ENCODE results near the gene LEKR1.

LEKR1 gene

DNA sequence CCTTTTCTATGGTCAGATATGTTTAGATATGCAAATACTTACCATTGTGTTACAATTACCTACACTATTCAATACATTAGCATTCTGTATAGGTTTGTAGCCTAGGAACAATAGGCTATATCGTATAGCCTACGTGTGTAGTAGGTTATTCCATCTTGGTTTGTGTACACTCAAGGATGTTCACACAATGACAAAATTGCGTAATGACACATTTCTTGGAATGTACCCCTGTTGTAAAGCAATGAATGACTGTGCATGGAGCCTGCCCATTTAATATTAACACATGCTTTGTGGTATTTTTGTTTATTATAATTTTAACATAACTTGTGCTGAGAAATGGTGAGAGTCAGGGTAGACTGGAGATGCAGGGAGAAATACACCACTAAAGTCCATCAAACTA lies 154.9 kb downstream of the LEKR1 start:
- no peak for DNase-seq (ENCODE audit: low spot score)

DNA sequence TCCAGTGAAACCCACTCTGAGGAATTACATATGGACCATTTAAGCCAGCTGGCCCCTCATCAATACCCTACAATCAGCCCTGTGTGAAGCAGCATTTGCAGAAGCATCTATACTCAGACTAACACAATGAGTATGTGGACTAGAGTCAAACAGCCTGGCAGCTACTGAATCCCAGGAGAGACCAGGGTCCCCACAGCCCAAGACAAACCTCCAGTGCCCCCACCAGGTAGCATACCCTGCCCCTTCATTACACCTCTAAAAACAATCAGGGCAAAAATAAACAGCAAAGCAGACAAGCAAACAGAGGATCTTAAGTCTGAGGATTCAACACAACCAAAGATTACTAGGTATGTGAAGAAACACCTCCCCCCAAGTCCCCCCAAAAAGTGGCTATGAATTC lies 157.4 kb downstream of the LEKR1 start:
- DNase-seq (ENCODE audit: low spot score) = no peak

DNA sequence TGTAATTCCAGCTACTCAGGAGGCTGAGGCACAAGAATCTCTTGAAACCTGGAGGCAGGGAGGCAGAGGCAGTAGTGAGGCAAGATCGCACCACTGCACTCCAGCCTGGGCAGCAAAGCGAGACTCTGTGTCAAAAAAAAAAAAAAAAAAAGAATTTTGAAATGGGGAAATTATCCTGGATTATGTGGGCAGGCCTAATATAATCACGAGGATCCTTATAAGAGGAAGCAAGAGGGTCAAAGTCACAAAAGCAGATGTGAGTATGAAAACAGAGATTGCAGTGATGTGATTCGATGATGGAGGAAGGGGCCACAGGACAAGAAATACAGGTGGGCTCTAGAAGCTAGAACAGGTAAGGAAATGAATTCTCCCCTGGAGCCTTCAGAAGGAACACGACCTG lies 159.6 kb downstream of the LEKR1 start:
- DNase-seq (ENCODE audit: low spot score) = no peak

DNA sequence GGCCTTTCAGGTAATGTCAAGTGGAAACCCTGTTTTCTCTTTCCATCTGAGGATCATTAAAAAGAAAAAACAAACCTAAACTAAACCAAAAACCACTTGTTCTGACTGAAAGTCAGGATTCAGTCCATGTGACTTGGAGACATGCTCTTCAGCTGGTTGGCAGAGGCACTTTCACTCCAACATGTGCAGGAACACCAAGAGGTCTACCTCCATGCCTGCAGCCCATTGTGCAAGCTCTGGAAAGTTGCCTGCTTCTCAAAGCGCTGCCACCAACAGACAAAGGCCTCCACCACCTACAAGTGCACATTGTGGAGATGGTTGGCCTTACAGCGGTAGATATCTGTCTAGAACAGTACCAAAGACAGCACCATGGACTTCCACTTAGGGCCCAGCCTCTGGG lies 161.8 kb downstream of the LEKR1 start:
- no peak for DNase-seq (ENCODE audit: low spot score)

DNA sequence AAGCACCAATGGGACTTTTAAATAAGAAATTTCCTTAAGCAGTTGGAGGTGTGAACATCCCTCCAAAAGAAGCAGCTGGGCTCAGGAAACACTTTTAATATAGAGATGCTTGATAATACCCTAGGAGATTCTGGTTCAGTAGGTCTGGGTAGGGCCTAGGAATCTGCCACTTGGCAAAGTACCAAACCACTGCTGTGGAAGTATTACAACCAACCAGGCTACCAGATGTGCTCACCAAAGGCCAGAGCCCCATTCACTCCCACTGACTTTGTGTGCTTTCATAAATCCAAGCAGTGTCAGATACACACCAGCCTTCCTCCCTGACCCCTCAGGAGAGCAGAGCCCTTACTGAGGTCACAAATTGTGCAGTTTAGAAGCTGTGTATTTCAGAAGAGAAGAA lies 171.2 kb downstream of the LEKR1 start:
- DNase-seq (ENCODE audit: low spot score) = no peak

DNA sequence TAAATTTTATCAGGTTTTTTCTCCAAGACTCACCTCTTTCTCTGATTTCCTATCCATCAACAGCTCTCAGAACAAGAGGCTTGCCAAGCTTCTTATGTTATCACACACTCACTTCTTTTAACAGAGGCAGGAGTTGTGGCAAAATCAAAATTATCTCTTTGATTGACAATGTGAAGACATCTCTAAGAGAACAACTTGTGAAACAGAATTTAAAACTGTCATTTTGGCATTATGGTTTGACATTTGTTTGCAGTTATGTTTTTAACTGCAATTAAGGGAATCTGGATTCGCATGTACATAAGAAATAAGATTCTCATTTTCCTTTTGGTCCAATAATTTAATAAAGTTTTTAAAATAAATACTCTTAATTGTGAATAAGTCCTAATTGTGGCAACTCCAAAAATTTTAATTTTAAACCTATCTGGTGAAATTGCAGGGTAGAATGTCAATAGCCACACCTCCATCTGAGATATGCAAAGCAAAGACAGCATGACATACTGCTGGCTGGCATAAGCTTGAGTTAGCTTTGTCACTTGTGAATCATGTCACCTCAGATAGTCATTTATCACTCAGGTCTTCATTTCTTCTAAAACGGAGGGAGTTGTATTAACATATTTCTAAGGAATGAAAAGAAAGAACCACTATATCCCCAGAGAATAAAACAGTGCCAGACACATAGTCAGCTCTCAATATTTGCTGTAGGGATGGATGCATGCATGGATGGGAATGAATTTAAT lies 175.2 kb downstream of the LEKR1 start:
- no peak for DNase-seq (ENCODE audit: low spot score)

DNA sequence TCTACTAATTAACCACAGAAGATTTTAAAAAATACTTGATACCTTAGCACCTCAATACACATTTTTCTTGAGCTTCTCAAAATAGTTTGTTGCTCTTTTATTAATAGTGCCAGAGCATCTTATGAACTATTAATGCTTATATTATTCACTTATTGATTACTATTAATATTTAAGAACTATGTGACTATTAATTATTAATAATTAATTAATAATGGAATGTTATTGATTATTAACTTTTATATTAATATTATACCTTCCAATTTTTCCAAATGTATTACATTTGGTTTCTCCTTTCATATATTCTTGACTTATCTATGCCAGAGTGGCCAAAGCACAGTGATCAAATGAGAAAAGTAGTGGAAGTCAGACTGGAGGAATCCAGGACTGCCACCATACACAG lies 195.5 kb downstream of the LEKR1 start:
- no peak for DNase-seq (ENCODE audit: low spot score)

DNA sequence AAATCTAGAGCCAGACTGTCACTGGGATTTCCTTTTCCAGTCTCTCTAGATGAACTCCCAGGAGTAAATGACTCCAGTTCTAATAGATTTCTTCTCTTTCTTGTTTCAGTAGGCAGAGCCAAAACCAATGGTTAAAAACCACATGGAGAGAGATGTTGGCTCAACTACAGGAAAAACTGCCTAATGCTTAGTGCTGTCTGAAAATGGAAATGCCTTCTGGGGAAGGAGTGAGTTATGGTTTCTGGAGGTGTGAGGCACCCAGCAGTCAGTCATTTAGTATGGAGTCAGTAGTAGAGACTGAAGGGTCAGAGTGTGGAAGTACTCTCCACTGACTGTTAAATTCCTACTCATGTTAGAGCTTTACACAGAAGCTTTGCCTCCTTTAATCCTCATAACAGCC lies 197.1 kb downstream of the LEKR1 start:
- DNase-seq (ENCODE audit: low spot score) = no peak

DNA sequence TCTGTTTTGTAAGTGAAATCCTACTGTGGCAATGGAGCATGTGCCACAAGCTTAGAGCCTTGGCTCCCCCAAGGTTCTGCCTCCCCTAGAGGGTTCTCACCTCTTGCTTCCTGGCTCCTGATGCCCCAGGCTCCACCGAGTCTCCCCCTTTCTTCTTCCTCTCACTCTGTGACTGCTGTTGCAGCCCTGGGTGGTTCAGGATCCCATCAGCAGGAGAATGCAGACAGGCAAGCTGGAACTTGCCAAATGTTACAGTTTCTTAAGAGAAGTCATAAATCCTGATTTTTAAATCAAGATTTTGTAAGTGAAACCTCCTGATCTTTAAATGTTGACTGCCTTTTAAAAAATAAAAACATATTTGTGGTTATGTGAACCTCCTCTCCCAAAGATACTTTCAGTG lies 199.9 kb downstream of the LEKR1 start:
- DNase-seq (ENCODE audit: low spot score) = no peak

DNA sequence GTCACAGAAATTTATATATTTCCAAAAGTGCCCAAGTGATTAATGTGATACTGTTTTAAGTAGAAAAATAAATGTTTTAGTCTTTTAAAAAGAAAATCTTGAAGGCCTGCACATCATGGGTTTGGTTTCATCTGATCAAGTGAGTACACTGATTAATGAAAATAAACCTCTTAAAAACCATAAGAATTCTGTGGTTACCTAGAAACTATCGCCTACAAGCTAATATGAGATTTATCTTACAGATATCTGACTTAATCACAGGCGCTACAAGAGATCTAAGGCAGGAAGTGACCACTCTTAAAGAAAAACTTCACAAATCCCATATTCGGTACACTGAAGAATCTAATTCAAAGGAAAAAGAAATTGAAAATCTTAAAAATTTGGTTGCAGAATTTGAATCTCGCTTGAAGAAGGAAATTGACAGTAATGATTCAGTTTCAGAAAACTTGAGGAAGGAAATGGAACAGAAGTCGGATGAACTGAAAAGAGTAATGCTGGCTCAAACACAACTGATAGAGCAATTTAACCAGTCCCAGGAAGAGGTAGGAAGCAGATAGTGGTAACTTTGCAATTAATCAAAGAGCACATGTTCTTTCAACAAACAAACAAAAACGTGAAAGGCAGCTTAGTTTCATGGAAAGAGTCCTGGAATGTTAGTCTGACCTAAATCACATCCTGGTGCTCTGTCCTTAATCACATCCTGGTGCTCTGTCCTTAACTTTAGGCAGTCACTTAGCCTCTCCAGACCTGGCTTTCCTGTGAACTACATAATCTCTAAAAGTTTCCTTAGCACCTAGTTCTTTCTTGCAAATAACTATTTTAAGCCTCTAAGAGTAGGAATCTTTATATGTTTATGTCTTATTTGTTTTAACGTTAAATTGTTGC lies 201.9 kb downstream of the LEKR1 start:
- DNase-seq (ENCODE audit: low spot score) = no peak

DNA sequence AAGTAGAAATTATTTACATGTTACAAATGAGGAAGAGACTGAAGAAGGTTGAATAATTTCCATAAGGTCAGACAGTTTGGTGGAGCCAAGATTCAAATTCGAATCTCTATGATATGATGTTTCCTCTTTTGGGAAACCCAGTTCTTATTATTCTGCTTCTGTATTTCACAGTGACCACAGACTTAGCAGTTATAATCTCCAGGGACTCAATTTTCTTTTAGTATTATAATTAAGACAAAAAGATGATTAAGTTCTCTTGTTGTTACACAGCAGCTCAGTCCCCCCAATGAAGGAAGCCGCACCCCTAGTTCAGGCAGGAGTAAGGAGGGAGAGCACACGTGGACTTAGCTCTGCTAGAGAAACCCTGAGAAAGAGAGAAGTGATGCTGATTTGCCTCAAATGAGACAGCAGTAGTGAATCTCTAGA lies 203.2 kb downstream of the LEKR1 start:
- peak; percentile 2 for DNase-seq (ENCODE audit: low spot score)

DNA sequence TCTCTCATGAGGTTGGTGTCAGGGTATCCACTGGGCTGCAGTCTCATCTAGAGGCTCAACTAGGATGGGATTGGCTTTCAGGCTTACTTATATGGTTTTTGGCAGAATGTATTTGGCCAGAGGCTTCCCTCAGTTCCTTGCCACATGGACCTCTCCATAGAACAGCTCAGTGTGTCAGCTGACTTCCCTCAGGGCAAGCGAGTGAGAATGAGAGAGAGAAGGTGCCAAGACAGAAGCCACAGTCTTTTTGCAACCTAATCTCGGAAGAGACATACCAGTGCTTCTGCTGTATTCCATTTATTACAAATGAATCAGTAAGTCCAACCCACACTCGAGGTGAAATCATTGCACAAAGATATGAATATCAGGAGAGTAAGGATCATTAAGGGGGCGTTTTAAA lies 204.6 kb downstream of the LEKR1 start:
- no peak for DNase-seq (ENCODE audit: low spot score)

DNA sequence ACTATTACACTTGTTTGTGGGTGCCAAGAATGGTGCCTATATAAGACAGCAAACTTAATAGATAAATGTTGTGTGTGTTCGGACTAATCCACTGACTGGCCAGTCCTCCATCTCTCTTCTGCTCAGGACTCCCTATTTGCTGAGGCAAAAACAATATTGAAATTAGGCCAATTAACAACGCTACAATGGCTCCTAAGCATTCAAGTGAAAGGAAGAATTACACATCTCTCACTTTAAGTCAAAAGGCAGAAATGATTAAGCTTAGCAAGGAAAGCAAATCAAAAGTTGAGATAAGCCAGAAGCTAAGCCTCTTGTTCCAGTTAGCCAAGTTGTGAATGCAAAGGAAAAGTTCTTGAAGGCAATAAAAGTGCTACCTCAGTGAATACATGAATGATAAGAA lies 206.8 kb downstream of the LEKR1 start:
- no peak for DNase-seq (ENCODE audit: low spot score)

DNA sequence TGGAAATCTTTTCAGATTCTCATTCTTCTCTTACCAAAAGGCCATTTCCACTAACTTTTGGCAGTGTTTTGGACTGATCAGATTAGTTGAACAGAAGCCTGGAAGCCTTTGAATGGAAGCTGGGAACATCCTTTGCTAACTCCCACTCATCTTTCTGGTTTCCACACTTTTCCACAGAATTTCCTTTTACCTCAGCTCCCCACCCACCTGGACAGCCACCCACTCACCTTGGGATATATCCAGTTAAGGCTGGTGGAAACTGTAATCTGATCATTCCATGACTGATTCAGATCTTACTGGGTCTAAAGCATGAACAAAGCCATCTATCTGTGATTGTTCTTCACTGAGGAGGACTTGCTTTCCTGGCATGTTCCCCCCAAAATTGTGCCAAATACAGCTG lies 214.3 kb downstream of the LEKR1 start:
- DNase-seq (ENCODE audit: low spot score) = no peak

DNA sequence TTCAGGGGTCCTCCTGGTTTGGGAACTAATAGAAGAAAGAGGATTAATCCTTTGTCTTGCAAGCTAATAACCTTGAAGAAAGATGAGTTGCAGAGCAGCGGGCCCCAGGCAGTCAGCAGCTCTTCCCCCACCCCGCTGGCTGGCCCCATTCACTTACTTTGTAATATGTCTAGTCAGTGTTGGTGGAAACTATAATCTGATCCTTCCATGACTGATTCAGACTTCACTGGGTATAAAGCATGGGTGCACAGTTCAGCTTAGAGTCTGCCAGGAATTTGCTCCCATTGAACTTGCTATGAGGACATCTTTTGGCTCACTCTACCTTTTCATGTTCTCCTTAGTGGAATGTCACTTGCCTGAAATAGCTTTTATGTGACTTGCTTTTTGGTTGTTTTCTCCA lies 216.1 kb downstream of the LEKR1 start:
- DNase-seq (ENCODE audit: low spot score) = no peak

DNA sequence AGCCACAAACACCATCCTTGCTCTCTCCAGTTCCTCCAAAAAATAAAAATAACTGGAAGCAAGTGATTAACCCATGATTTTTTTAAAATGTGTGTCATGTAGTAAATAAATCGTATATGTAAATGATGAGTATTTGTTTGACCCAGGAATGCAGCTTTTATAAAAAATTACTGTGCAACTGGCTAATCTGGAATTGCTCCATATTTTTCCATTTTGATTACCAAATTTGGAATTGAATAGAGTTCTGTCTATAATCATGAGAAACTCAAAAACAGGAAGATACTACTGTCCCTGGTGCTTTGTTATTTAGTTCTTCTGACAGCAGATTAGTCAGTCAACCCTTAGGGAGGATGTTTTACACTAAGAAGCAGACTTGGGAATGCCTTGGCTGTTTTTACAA lies 217.6 kb downstream of the LEKR1 start:
- DNase-seq (ENCODE audit: low spot score) = no peak

DNA sequence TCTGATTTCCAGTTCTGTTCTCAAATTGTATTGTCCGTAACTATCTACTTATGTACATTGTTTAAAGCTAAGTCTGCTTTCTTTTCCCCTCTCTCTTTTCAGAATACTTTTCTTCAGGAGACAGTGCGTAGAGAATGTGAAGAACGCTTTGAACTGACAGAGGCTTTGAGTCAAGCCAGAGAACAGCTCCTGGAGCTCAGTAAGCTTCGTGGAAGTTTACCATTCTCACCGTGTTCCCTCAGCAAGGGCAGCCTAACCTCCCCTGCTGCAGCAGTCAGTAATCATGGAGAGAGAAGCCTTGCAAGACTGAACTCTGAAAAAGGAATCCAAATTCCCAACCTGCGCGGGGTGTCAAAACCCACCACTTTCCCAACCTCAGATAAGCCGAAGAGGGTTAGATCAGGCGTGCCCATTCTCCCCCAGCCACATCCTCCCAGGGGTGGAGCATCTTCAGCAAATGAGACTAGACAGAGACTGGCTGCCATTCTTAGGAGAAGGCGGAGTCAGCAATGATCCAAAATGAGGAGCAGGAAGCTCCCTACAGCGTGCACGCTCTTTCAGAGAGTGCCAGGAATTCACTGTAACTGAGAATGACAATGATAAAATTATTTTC lies 219.2 kb downstream of the LEKR1 start:
- DNase-seq (ENCODE audit: low spot score) = no peak

DNA sequence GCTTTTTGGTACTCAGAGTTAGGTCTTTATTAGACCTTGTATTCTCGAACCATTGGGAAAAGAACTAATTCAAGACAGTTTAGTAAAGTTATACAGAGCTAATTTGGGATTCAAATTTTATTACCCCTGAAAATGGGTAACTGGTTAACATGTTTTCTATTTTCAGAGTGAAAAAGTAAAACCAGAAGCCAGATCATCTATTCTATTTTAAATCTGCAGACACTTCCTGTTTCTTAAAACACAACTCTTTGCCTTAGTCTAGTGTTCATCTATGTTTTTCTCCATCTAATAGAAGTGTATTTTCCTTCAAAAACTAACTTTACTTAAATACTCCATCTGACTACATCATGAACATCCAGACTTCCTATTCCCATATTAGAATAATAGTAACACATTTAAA lies 220.4 kb downstream of the LEKR1 start:
- no peak for DNase-seq (ENCODE audit: low spot score)

DNA sequence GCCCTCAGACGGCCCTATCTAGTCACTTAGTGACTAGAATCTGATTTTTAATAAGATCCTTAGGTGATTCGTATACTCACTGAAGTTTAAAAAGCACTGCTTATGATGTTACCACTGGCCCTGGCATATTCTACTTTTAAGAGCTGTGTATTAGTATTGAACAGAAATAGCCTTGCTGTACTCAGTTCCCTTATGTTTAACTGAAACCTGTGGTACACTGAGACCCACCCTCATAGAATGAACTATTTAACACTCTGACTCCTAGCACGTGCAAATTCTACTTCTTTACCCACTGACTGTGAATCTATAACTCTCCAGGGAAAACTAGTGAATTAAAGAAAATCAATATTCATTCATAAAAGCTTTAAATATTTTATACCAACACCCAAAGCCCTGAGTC lies 224.9 kb downstream of the LEKR1 start:
- DNase-seq (ENCODE audit: low spot score) = no peak

DNA sequence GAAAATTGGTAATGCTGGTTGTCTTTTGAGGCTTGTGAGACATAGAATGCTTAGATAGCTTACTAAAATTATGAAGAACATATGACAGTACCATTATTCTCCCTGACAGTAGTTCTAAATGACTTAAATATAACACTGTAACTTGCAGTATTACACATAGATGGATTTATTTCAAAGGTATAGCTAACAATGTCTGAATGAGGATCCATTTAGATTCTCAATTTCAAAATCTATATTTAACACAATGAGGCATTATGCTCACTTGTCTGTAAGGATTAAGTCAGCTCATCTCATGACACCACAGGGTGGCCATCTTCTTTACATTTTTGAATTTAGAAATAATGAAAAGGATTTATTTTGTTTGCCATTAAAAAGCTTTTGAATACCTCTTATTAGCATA lies 225.4 kb downstream of the LEKR1 start:
- no peak for DNase-seq (ENCODE audit: low spot score)

DNA sequence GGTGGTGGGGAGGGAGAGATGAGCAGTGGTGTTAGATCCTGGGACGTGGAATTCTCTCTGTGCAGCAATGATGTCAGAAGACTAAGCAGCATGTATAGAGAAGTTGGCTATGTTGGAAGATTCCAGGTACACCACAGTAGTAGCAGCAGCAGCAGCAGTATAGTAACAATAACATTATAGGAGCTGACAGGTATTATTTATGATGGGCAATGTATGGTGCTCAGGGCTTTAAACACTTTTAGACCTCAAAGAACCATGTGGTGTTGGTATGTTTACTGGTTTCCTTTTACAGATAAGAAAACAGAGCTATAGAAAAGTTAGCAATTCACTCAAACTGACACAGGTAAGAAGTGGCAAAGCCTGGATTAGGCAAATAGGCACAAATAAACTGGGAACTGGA lies 229.9 kb downstream of the LEKR1 start:
- DNase-seq (ENCODE audit: low spot score) = no peak

DNA sequence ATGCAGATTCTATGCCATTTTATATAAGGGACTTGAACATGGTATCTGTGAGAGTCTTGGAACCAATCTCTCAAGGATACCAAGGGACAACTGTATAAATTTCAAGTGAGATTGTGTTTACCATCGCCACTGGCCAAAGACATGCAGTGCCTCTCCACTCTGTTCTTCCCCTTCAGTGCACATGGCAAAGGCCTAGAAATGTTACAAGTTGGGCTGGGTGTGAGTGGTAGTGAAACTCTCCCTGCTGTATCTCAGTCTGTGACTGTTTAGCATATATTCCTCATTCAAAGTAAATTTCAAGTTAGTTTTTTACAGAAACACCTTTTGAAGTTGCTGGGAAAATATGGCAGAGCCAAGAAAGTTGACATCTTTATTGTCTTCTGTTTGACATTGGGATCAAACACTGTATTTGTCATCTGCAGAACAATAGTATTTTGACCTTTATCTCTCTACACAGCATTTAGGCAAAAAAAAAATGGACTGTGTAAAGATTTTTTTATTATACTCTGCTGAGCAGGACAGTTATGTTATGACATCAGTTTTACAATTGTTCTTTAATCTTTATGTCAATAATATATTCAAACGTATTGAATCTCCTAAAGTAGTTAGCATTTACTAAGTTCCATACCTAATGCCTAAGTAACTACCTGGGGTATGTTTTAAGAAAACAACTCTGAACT lies 232.4 kb downstream of the LEKR1 start:
- DNase-seq (ENCODE audit: low spot score) = no peak

DNA sequence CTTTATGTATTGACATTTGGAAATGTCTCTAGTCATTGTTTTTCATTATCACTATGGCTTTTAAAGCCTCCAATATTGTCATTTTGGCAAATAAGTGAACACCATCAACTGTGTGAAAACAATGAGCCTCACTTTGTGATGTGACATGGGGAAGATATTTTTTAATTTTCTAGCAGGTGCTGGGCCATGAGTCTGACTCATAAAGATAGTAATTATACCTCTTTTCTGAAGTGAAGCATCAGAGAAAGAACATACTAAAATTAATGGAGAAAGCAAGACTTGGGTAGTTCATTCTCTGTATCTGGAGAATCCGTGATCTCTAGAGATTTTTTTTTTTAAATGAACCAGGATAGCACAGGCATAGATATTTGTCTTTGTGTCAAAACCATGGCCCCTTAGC lies 233.0 kb downstream of the LEKR1 start:
- no peak for DNase-seq (ENCODE audit: low spot score)

Measured in CD4-positive, alpha-beta T cell treated with Interleukin-15 for 4 hours (primary cell).